ENCODE measurements around the gene PAPPA.

PAPPA gene

DNA sequence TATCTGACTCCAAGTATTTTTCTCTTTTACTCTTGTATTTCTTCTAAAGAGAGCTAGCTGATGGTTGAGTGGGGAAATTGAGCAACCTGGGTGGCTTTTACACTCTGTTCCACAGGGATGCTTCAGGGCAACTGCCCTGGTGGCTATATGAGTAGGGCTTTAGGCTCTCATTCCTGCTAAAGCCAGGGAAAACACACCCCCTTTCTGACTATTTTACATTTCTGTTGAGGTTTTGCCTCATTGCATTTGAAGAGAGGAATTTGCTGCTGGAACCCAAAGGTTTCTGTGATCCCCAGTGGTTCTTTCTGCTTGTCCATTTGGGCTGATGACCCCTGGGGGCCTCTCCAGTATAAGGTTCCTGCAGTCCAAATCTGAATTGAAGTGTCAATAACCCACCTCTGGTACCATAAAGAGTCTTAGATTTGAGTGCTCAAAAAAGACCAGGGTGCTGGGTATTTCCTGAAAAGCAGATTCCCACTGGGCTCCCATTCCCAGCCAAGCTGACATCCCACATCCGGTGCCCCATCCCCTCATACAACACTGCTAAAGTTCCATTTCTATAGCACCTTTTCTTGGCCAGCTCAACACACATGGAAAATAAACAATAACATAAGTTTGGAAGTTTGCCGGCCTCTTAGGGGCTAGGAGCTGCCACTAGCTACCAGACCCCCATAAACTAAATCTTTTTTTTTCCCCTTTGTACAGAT is 59.5 kb downstream of the PAPPA start:
- no peaks in the 10 kb centered on the region for H3K36me3 ChIP-seq (ENCODE audit: insufficient read depth, low read depth, low read length)

DNA sequence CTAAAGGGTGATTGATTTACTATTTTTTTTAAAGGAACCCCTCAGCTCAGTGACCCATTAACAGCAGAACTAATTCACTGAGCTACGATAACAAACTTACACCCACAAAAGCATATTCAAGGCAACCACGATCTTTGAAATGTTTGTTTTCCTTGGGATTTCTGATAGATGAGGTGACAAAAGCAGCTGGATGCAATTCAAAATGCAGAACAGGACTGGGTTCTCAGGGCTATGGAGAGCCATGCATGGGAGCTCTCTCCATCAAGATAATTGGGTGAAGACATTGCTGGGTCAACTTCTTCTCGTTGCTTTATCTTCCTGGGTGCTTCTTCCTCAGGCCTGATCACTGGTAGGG is 60.1 kb downstream of the PAPPA start:
- Histone ChIP-seq H3K36me3 (ENCODE audit: insufficient read depth, low read depth, low read length) (no peaks in the 10 kb centered on the region), H3K4me1 (ENCODE audit: insufficient read depth, low read length) (peaks cover 12% of the 10 kb centered on the region; the same call in 1 of the 2 replicates), H3K27me3 (ENCODE audit: insufficient read depth, low read length) (no peaks in the 10 kb centered on the region), H3K9me3 (ENCODE audit: insufficient read depth, low read depth, low read length) (no peaks in the 10 kb centered on the region), H3K9ac (ENCODE audit: low read depth, low read length) (no peak overlapping the region), H3K4me3 (ENCODE audit: low read length) (no peak overlapping the region), H3K27ac (ENCODE audit: low read length) (no peak overlapping the region)

More for the DNA sequence above, 59.5 kb downstream of the PAPPA start:
- H3K27ac ChIP-seq (ENCODE audit: low read length): no peak overlapping the region
- no peaks in the 10 kb centered on the region for H3K27me3 ChIP-seq (ENCODE audit: insufficient read depth, low read length)
- H3K4me3 ChIP-seq (ENCODE audit: low read length): no peak overlapping the region
- H3K9me3 ChIP-seq (ENCODE audit: insufficient read depth, low read depth, low read length): no peaks in the 10 kb centered on the region
- H3K4me1 ChIP-seq (ENCODE audit: insufficient read depth, low read length): peaks cover 12% of the 10 kb centered on the region; the same call in 1 of the 2 replicates
- no peak overlapping the region for H3K9ac ChIP-seq (ENCODE audit: low read depth, low read length)

DNA sequence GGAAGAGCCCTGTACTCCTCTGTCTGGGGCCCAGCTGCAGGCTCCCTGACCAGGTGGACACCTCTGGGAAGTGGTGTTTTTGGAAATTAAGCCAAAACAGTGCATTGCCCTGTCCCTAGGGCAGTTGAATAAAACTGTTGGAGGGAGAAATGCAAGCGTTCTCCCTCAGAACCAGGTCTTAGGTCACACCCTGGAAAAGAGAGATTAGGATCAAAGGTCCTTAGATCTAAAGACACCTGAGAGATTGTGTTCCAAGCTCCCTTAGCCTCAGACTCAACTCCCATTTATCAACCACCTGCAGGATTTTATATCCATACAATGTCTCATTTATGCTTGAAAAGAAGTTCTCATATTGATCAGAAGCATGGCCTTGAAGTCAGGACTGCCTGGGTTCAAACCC is 64.8 kb downstream of the PAPPA start:
- Histone ChIP-seq H3K9me3 (ENCODE audit: insufficient read depth, low read depth, low read length) (no peaks in the 10 kb centered on the region), H3K9ac (ENCODE audit: low read depth, low read length) (no peak overlapping the region), H3K27me3 (ENCODE audit: insufficient read depth, low read length) (no peaks in the 10 kb centered on the region), H3K27ac (ENCODE audit: low read length) (no peak overlapping the region), H3K4me3 (ENCODE audit: low read length) (no peak overlapping the region), H3K4me1 (ENCODE audit: insufficient read depth, low read length) (peaks cover 4% of the 10 kb centered on the region; the same call in 1 of the 2 replicates), H3K36me3 (ENCODE audit: insufficient read depth, low read depth, low read length) (no peaks in the 10 kb centered on the region)

DNA sequence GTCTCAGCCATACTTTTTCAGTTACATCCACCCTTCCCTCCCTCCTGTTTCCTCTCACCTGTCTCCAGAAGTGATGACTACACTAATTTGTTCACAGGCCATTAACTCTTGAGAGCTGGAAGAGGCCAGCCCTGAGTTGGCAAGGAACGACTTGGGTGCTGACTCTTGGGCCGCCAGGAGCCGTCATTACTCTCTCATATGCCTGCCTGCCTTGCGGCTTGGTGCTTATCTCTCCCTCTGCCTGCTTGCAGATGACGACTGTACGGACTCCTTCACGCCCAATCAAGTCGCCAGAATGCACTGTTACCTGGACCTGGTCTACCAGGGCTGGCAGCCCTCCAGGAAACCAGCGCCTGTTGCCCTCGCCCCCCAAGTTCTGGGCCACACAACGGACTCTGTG is 66.1 kb downstream of the PAPPA start:
- no peak overlapping the region for H3K4me3 ChIP-seq (ENCODE audit: low read length)

DNA sequence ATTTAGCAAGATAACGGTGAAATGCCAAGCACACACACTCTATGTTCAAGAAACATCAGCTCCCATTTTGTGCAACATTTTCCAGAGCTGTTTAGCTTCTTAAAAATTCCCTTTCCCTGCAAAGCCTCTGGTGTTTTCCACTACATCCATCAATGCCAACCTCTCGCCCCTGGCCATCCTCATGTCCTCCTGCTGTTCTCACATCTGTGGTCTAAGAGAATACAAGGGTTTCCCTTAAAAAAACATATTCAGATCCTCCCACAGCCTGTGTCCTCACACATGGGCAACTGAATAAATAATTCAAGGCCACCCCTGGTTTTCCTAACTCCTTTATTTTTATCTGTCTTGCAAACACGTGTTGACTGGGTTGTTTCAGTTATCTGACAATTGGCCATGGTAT is 70.3 kb downstream of the PAPPA start:
- Histone ChIP-seq H3K36me3 (ENCODE audit: insufficient read depth, low read depth, low read length) (no peaks in the 10 kb centered on the region), H3K9ac (ENCODE audit: low read depth, low read length) (no peak overlapping the region), H3K4me1 (ENCODE audit: insufficient read depth, low read length) (no peaks in the 10 kb centered on the region), H3K27me3 (ENCODE audit: insufficient read depth, low read length) (no peaks in the 10 kb centered on the region), H3K9me3 (ENCODE audit: insufficient read depth, low read depth, low read length) (no peaks in the 10 kb centered on the region), H3K4me3 (ENCODE audit: low read length) (no peak overlapping the region), H3K27ac (ENCODE audit: low read length) (no peak overlapping the region)

More for the DNA sequence above, 66.1 kb downstream of the PAPPA start:
- Histone ChIP-seq H3K9ac (ENCODE audit: low read depth, low read length) (no peak overlapping the region), H3K4me1 (ENCODE audit: insufficient read depth, low read length) (no peaks in the 10 kb centered on the region), H3K27me3 (ENCODE audit: insufficient read depth, low read length) (no peaks in the 10 kb centered on the region), H3K27ac (ENCODE audit: low read length) (no peak overlapping the region), H3K36me3 (ENCODE audit: insufficient read depth, low read depth, low read length) (no peaks in the 10 kb centered on the region), H3K9me3 (ENCODE audit: insufficient read depth, low read depth, low read length) (no peaks in the 10 kb centered on the region)

DNA sequence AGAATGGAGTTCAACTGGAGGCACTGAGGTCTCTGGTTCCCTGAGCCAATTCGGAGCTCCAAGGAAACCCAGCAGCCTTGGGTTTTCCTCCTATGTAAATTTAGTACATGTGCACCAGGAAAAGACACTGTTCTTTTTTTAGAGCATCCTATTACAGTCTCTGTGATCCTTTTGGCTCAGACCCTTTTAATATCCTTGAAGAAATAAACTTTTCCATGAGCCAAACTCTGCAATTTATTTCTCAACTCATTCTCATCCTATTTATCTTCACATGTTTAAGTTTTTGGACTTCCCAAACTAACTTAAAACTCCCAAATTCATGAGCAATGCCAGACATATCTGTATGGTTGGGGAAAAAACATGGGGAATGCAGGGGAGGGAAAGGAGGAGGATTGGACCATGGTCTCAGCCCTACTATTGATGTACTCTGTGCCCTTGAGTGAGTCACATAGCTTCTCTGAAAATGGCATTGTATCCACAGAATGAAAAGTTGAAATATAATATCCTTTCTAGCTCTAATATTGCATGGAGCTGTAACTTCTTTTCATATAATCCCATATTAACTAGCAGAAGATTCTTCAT is 76.6 kb downstream of the PAPPA start:
- no peaks in the 10 kb centered on the region for H3K36me3 ChIP-seq (ENCODE audit: insufficient read depth, low read depth, low read length)
- no peaks in the 10 kb centered on the region for H3K27me3 ChIP-seq (ENCODE audit: insufficient read depth, low read length)
- H3K9me3 ChIP-seq (ENCODE audit: insufficient read depth, low read depth, low read length): no peaks in the 10 kb centered on the region
- H3K9ac ChIP-seq (ENCODE audit: low read depth, low read length): no peak overlapping the region
- no peaks in the 10 kb centered on the region; the same call in 1 of the 2 replicates for H3K4me1 ChIP-seq (ENCODE audit: insufficient read depth, low read length)
- H3K4me3 ChIP-seq (ENCODE audit: low read length): no peak overlapping the region
- H3K27ac ChIP-seq (ENCODE audit: low read length): no peak overlapping the region

DNA sequence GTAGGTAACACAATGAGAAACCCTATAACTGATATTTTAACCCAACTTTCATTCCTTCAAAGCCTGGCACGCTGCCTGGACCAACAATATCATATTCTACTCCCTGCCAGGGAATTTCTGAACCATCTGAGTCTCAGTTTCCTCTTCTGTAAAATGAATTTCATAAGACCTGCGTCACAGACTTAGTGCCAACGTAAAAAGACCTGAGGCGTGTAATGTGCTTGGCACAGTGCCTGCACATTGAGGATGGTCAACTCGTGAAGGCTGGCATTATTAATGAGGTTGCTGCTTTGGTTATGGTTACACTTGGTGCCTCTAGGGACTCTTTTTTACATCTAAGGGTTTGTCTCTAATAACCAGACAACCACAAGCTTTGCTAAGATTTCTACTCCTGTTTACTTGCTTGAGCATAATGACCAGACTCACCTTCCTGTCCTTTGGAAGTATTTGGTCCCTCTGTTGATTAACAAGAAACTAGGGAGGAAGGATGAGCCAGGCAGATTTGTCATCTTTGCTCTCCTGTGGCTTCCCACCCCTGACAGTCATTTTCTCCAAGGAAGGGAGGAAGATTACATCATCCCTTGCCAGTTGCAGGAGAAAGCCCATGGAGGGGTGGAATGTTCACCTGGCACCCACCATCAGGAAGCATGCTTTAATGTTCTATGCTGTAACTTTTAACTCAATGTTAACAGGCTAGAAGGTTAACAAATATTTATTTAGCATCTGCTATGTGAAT is 79.0 kb downstream of the PAPPA start:
- no peaks in the 10 kb centered on the region for H3K9me3 ChIP-seq (ENCODE audit: insufficient read depth, low read depth, low read length)
- no peak overlapping the region for H3K27ac ChIP-seq (ENCODE audit: low read length)
- H3K4me3 ChIP-seq (ENCODE audit: low read length): no peak overlapping the region
- H3K36me3 ChIP-seq (ENCODE audit: insufficient read depth, low read depth, low read length): no peaks in the 10 kb centered on the region
- no peaks in the 10 kb centered on the region for H3K27me3 ChIP-seq (ENCODE audit: insufficient read depth, low read length)
- no peak overlapping the region for H3K9ac ChIP-seq (ENCODE audit: low read depth, low read length)
- no peaks in the 10 kb centered on the region; the same call in 1 of the 2 replicates for H3K4me1 ChIP-seq (ENCODE audit: insufficient read depth, low read length)

DNA sequence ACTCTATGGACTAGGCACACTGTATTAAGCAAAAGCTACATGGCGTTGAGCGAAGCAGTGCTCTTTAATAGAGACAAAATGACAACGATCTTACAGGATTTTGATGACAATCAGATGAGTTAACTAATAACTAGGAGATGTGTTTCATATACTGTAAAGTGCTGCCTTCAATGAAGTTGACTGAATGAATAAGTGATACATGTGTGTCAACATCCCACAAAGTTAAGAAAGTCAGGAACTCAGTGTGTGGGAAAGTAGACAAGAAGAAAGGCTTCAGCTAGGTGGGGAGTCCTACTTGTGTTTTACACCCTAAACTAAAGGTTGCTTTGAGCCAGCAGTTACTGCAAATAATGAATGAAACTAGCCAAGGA is 79.6 kb downstream of the PAPPA start:
- Histone ChIP-seq H3K9me3 (ENCODE audit: insufficient read depth, low read depth, low read length) (no peaks in the 10 kb centered on the region), H3K4me3 (ENCODE audit: low read length) (no peak overlapping the region), H3K36me3 (ENCODE audit: insufficient read depth, low read depth, low read length) (no peaks in the 10 kb centered on the region), H3K27ac (ENCODE audit: low read length) (no peak overlapping the region), H3K4me1 (ENCODE audit: insufficient read depth, low read length) (no peaks in the 10 kb centered on the region; the same call in 1 of the 2 replicates), H3K27me3 (ENCODE audit: insufficient read depth, low read length) (no peaks in the 10 kb centered on the region), H3K9ac (ENCODE audit: low read depth, low read length) (no peak overlapping the region)

DNA sequence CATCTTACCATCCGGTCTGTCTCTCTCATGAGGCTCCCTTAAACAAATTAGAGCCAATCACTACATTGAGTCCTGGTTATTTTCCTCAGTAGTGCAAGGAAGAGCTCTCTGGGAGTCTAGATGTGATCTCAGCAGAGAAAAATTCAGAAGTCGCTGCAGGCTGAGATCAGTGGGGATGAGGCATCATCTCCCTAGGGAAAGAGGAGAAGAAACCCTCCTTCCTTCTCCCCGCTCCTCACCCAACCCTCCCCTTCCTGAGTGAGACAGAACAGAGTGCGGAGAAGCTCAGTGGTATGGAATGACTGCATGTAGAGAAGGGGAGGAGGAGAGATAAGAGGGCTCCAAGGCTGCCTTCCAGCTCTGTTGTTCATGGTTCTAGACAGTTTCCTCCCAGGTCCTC is 80.5 kb downstream of the PAPPA start:
- Histone ChIP-seq H3K4me3 (ENCODE audit: low read length) (no peak overlapping the region), H3K9ac (ENCODE audit: low read depth, low read length) (no peak overlapping the region), H3K27me3 (ENCODE audit: insufficient read depth, low read length) (no peaks in the 10 kb centered on the region), H3K9me3 (ENCODE audit: insufficient read depth, low read depth, low read length) (no peaks in the 10 kb centered on the region), H3K27ac (ENCODE audit: low read length) (no peak overlapping the region), H3K4me1 (ENCODE audit: insufficient read depth, low read length) (no peaks in the 10 kb centered on the region; the same call in 1 of the 2 replicates), H3K36me3 (ENCODE audit: insufficient read depth, low read depth, low read length) (no peaks in the 10 kb centered on the region)

DNA sequence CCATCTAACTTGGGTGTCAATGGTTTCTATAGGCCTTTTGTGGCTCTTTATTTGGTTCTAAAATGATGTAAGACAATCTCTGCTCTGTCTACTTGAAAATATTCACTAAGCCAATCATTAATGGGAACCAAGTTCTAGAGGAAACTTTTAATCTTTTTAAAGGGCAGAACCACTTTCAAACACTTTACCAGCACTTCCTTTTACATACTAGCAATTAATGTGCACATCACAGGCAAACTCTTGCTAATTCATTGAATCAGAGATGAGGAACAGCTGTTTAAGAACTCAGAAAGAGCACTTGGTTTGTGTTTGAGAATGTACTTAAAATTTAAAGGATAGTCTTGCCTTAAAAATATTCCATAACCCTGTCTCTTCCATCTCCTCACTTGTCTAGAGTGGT is 83.4 kb downstream of the PAPPA start:
- Histone ChIP-seq H3K27ac (ENCODE audit: low read length) (no peak overlapping the region), H3K4me3 (ENCODE audit: low read length) (no peak overlapping the region), H3K4me1 (ENCODE audit: insufficient read depth, low read length) (no peaks in the 10 kb centered on the region; the same call in 1 of the 2 replicates), H3K9ac (ENCODE audit: low read depth, low read length) (no peak overlapping the region), H3K27me3 (ENCODE audit: insufficient read depth, low read length) (no peaks in the 10 kb centered on the region), H3K36me3 (ENCODE audit: insufficient read depth, low read depth, low read length) (no peaks in the 10 kb centered on the region), H3K9me3 (ENCODE audit: insufficient read depth, low read depth, low read length) (no peaks in the 10 kb centered on the region)

DNA sequence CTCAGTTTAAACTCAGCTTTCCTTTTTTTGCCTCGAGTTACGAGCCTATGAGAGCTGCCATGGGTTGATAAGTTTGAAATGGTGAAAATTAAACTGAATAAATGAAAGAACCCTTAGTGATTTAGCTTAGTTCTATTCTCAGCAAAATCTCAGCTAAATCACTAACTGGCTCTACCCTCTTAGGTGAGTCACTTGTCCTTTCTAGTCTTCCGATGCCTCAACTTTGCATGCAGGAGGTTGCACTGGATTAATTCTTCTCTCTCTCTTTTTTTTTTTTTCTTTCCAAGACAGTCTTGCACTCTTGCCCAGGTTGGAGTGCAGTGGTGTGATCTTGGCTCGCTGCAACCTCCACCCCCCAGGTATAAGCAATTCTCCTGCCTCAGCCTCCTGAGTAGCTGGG is 83.9 kb downstream of the PAPPA start:
- Histone ChIP-seq H3K4me1 (ENCODE audit: insufficient read depth, low read length) (no peaks in the 10 kb centered on the region; the same call in 1 of the 2 replicates), H3K36me3 (ENCODE audit: insufficient read depth, low read depth, low read length) (no peaks in the 10 kb centered on the region), H3K4me3 (ENCODE audit: low read length) (no peak overlapping the region)

DNA sequence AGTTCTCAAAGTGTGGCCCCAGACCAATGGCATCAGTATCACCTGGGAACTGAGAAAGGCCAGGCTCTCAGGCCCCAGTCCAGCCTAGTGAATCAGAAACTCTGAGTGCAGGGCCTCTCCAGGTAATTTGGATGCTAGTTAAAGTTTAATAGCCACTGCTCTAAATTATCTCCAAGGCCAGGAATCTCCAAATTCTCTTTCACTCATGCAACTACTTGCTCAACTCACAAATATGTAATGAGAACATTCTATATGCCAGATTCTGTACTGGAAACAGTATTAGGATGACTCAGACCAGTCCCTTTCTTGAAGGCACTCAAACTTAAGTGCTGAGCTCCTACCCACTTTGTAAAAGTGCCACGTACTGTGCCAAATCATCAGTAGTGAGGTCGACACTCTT is 84.6 kb downstream of the PAPPA start:
- no peaks in the 10 kb centered on the region for H3K27me3 ChIP-seq (ENCODE audit: insufficient read depth, low read length)
- H3K4me1 ChIP-seq (ENCODE audit: insufficient read depth, low read length): no peaks in the 10 kb centered on the region; the same call in 1 of the 2 replicates
- no peak overlapping the region for H3K27ac ChIP-seq (ENCODE audit: low read length)
- H3K9ac ChIP-seq (ENCODE audit: low read depth, low read length): no peak overlapping the region
- no peaks in the 10 kb centered on the region for H3K36me3 ChIP-seq (ENCODE audit: insufficient read depth, low read depth, low read length)
- no peak overlapping the region for H3K4me3 ChIP-seq (ENCODE audit: low read length)
- H3K9me3 ChIP-seq (ENCODE audit: insufficient read depth, low read depth, low read length): no peaks in the 10 kb centered on the region

More for the DNA sequence above, 83.9 kb downstream of the PAPPA start:
- Histone ChIP-seq H3K9ac (ENCODE audit: low read depth, low read length) (no peak overlapping the region), H3K27me3 (ENCODE audit: insufficient read depth, low read length) (no peaks in the 10 kb centered on the region), H3K27ac (ENCODE audit: low read length) (no peak overlapping the region), H3K9me3 (ENCODE audit: insufficient read depth, low read depth, low read length) (no peaks in the 10 kb centered on the region)
